Parathyroid adenoma (tissue), 2 donors: ENCODE measurements around the gene ZSWIM7.

ENCODE experiments used
- H2AFZ ChIP-seq: fragments of 300-600 bp; sonication (generic); one replicate; pipeline ENCODE4 v1.7.0; 2017; ENCODE audit warnings: antibody characterized with exemption, mild to moderate bottlenecking
- H3K27ac ChIP-seq: fragments of 300-600 bp; sonication (generic); one replicate; pipeline ENCODE4 v1.7.0; 2017
- H3K27me3 ChIP-seq: fragments of 300-600 bp; sonication (generic); one replicate; pipeline ENCODE4 v1.7.0; 2017; ENCODE audit warnings: low read length; ENCODE audit not compliant: control insufficient read depth, insufficient read depth
- H3K36me3 ChIP-seq: fragments of 300-600 bp; sonication (generic); one replicate; pipeline ENCODE4 v1.7.0; 2017; ENCODE audit warnings: low read length; ENCODE audit not compliant: control insufficient read depth, insufficient read depth
- H3K4me1 ChIP-seq: fragments of 300-600 bp; sonication (generic); one replicate; pipeline ENCODE4 v1.7.0; 2017; ENCODE audit warnings: control low read depth
- H3K4me2 ChIP-seq: fragments of 300-600 bp; sonication (generic); one replicate; pipeline ENCODE4 v1.7.0; 2017; ENCODE audit warnings: low read length
- H3K4me3 ChIP-seq: fragments of 300-600 bp; sonication (generic); one replicate; pipeline ENCODE4 v1.7.0; 2017; ENCODE audit warnings: low read depth, low read length
- H3K79me2 ChIP-seq: fragments of 300-600 bp; sonication (generic); one replicate; pipeline ENCODE4 v1.7.0; 2017; ENCODE audit warnings: control low read depth
- H3K9ac ChIP-seq: fragments of 300-600 bp; sonication (generic); one replicate; pipeline ENCODE4 v1.7.0; 2017; ENCODE audit warnings: mild to moderate bottlenecking
- H3K9me3 ChIP-seq: fragments of 300-600 bp; sonication (generic); one replicate; pipeline ENCODE4 v1.7.0; 2017; ENCODE audit warnings: low read length; ENCODE audit not compliant: control insufficient read depth
- CTCF ChIP-seq: fragments of 300-600 bp; sonication (generic); IDR thresholded peaks from one replicate; pipeline ENCODE4 v1.7.0; 2017; ENCODE audit warnings: antibody characterized with exemption, mild to moderate bottlenecking
- donor health status: primary hyperparathyroidism.

ZSWIM7 gene

GRCh38 chr17:16040710-16041251 is 41.3 kb upstream of the ZSWIM7 start:
- TF ChIP-seq CTCF: no peak
- Histone ChIP-seq H2AFZ (no peak overlapping the region), H3K36me3 (peaks cover 4% of the 10 kb centered on the region), H3K79me2 (no peaks in the 10 kb centered on the region), H3K9me3 (peaks cover under 1% of the 10 kb centered on the region), H3K27ac (no peak overlapping the region), H3K4me1 (peaks cover 20% of the 10 kb centered on the region), H3K4me3 (no peak overlapping the region), H3K9ac (no peak overlapping the region), H3K4me2 (peak overlapping the region; percentile 28), H3K27me3 (no peaks in the 10 kb centered on the region)

- Histone ChIP-seq H3K9me3 (peaks cover 4% of the 10 kb centered on the region), H3K36me3 (peaks cover 13% of the 10 kb centered on the region), H3K27ac (peak overlapping the region; percentile 68), H2AFZ (no peak overlapping the region), H3K4me3 (peak overlapping the region; percentile 29), H3K4me2 (peak overlapping the region; percentile 57), H3K79me2 (no peaks in the 10 kb centered on the region), H3K27me3 (no peaks in the 10 kb centered on the region), H3K9ac (no peak overlapping the region), H3K4me1 (peaks cover 19% of the 10 kb centered on the region)
- TF ChIP-seq CTCF: no peak
Observed at GRCh38 chr17:16037636-16038035, 38.1 kb upstream of the ZSWIM7 start.

- Histone ChIP-seq H3K4me1 (peaks cover 21% of the 10 kb centered on the region), H3K9ac (no peak overlapping the region), H3K79me2 (no peaks in the 10 kb centered on the region), H2AFZ (no peak overlapping the region), H3K4me3 (peak overlapping the region; percentile 39), H3K27ac (peak overlapping the region; percentile 68), H3K9me3 (peaks cover 4% of the 10 kb centered on the region), H3K27me3 (no peaks in the 10 kb centered on the region), H3K36me3 (peaks cover 13% of the 10 kb centered on the region), H3K4me2 (peak overlapping the region; percentile 57)
- TF ChIP-seq CTCF: no peak
Observed at GRCh38 chr17:16036261-16036660, 36.8 kb upstream of the ZSWIM7 start.

GRCh38 chr17:16033729-16034349 is 34.3 kb upstream of the ZSWIM7 start:
- peaks cover 4% of the 10 kb centered on the region for H3K9me3 ChIP-seq
- no peak overlapping the region for H3K27ac ChIP-seq
- H2AFZ ChIP-seq: no peak overlapping the region
- peaks cover 11% of the 10 kb centered on the region for H3K36me3 ChIP-seq
- no peak overlapping the region for H3K9ac ChIP-seq
- H3K4me2 ChIP-seq: no peak overlapping the region
- no peak for TF ChIP-seq CTCF
- H3K27me3 ChIP-seq: no peaks in the 10 kb centered on the region
- H3K4me3 ChIP-seq: no peak overlapping the region
- H3K79me2 ChIP-seq: no peaks in the 10 kb centered on the region
- peaks cover 27% of the 10 kb centered on the region for H3K4me1 ChIP-seq
